HG02610 (cell line): ENCODE data around the gene LIMS3.
"Not testable (repeated sequence)": the region's sequence is repeated elsewhere in the genome, so short reads cannot be mapped to it uniquely, and the experiment has no call there.

ENCODE experiments used
- ATAC-seq: cut with Tn5 transposase; IDR thresholded peaks from one replicate; pipeline ENCODE4 v1.9.1; 2021; ENCODE audit warnings: mild to moderate bottlenecking, moderate library complexity; ENCODE audit not compliant: unreplicated experiment

LIMS3 gene, protein sequence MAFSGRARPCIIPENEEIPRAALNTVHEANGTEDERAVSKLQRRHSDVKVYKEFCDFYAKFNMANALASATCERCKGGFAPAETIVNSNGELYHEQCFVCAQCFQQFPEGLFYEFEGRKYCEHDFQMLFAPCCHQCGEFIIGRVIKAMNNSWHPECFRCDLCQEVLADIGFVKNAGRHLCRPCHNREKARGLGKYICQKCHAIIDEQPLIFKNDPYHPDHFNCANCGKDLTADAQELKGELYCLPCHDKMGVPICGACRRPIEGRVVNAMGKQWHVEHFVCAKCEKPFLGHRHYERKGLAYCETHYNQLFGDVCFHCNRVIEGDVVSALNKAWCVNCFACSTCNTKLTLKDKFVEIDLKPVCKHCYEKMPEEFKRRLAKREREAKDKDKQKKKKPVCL

GRCh38 chr2:109898462-109899336 lies at the start of gene LIMS3:
TSS of gene LIMS3 (plus strand) at chr2:109898688. CDS start at chr2:109898729, 41 bp downstream.
- not testable (repeated sequence) for ATAC-seq

DNA sequence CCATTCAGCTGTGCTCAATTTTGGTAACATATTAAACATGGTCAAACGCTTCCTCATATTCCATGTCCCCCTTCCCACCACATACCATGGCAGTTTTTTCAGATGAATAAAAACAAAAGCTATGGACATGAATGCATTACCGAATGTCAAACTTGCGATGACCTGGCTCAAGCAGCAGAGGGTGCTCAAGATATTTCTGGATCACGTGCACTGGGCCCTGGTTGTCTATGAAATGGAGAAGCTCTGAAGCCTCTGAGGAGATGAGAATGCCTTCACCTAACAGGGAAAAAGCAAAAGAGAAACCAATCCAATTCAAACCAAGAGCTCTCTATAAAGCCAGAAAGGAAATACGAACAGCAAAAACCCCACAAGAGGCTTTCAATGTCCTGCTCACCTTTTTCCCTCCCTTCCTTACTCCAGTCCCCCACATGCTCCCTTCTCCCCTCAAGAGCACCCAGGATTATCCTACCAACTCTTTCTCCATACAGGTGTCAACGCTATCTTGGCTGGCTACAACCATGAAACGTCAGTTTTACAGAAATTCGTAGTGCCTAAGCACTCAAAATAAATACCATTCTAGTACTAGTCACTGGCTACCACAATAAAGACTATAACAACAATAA lies 27.2 kb upstream of the LIMS3 start:
- peak; percentile 91 for ATAC-seq

DNA sequence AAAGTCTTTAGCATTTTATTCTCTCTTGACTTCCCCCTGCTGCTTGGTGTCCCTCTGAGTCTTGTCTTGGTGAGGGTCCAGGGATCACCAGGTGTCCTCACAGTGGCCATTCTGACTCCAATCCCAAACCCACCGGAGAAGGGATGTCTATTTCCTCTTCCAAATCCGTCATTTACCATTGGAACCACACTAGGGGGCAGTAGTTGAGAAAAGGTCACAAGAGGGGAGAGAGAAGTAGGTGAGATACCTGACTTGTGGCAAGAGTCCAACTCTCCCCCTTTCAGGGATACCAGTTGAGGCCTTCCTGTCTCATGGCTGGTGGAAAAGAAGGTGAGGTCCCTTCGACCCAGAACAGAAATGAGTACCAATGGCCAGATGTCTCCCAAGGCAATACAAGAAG lies 21.9 kb upstream of the LIMS3 start:
- not testable (repeated sequence) for ATAC-seq

- ATAC-seq, result not testable (repeated sequence)
Observed at GRCh38 chr2:109882112-109882511, 16.4 kb upstream of the LIMS3 start.

GRCh38 chr2:109888414-109888813 lies 10.1 kb upstream of the LIMS3 start:
- ATAC-seq, result not testable (repeated sequence)

DNA sequence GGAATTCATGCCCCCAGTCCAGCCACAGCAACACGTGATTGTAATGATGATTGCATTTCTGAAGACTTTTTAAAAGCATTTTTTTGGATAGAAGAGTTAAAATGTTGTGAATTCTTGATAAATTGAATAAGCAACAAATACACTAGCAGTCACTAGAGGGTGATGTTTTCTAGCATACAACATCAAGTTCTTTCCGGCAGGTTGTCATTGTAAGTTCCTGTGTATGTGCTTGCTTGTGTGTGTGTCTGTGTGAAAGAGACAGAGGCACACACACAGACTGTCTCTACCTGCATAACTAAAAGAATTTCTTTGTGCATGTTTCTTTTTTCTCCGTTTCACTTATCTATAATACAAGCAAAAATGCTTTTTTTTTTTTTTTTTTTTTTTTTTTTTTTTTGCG lies 8.6 kb upstream of the LIMS3 start:
- peak; percentile 53 for ATAC-seq

GRCh38 chr2:109891024-109891423 lies 7.5 kb upstream of the LIMS3 start:
- not testable (repeated sequence) for ATAC-seq

GRCh38 chr2:109893736-109894135 lies 4.8 kb upstream of the LIMS3 start:
- not testable (repeated sequence) for ATAC-seq

DNA sequence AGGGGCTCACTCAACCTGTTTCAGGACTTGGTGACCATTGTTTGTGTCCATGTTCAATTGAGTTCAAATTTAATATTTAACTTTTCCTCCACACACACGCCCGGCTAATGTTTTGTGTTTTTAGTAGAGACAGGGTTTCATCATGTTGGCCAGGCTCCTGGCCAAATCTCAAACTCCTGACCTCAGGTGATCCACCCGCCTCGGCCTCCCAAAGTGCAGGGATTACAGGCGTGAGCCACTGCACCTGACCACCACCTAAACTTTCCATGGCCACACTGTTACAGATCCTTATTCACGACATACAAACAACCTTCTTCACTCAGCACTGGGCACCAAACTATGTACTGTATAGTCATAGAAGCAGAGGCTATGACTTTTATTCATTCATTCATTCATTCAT lies 4.3 kb upstream of the LIMS3 start:
- not testable (repeated sequence) for ATAC-seq

- not testable (repeated sequence) for ATAC-seq
Observed at GRCh38 chr2:109895090-109895869, 3.2 kb upstream of the LIMS3 start.

GRCh38 chr2:109896212-109896611 lies 2.3 kb upstream of the LIMS3 start:
- ATAC-seq, result peak; percentile 99

- ATAC-seq, result not testable (repeated sequence)
Observed at GRCh38 chr2:109897769-109898461, 573 bp upstream of the LIMS3 start.

DNA sequence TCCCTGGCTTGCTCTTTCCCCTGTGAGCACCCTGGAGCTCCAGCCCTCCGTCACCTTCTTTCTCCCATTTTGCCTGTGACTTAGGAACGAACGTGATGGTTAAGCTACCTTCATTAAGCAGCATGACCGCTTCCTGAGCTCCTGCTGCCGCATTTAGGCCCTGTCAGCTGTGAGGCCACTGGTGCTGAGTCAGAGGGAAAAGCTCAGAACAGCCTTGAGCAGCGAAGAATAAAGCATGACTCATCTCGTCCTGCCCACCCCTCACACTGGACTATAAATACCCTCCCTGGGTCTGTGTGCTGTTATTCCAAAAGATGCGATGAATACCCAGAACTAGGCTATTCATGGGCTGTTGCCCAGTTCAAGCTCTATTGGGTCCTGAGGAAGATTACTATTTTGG lies 7.3 kb downstream of the LIMS3 start:
- ATAC-seq, result peak; percentile 90

GRCh38 chr2:109908626-109909025 lies 10.1 kb downstream of the LIMS3 start:
- ATAC-seq, result not testable (repeated sequence)

- ATAC-seq, result not testable (repeated sequence)
Observed at GRCh38 chr2:109910789-109911188, 12.3 kb downstream of the LIMS3 start.

DNA sequence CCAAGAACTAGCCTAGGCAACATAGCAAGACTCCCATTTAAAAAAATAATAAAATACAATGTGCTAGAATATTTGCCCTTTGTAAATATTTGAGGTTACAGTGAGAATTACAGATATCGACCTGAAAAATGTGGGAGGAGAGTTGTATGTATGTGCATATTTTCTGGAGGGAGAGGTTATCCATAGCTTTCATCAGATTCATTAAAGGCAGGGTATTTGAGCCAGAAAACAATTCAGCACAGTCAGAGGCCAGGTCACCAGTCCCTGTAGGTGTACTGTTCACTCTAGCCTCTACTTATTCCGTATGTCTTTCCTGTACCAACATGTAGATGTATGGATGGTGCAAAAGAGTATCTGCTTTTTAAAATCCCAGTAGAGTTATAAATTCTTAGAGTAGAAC lies 15.4 kb downstream of the LIMS3 start:
- not testable (repeated sequence) for ATAC-seq

- not testable (repeated sequence) for ATAC-seq
Observed at GRCh38 chr2:109914552-109914951, 16.1 kb downstream of the LIMS3 start.

DNA sequence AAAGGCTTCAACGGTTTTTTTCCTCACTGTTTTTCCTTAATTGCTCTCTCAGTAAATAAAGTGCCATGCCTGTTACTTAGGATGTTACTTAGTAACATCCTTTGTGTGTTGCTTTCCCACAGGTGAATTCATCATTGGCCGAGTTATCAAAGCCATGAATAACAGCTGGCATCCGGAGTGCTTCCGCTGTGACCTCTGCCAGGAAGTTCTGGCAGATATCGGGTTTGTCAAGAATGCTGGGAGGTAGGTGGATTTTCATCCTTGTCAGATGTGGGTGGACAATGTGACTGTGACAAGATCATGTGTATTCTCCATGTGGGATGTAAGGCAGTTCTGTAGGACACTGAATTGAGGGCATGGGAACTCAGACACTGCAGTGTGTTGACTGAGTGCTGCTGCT lies 17.3 kb downstream of the LIMS3 start:
- ATAC-seq, result not testable (repeated sequence)

- not testable (repeated sequence) for ATAC-seq
Observed at GRCh38 chr2:109920162-109920561, 21.7 kb downstream of the LIMS3 start.
